Mesodermal cell (in vitro differentiated cells): ENCODE data around the gene GGT6.
"Not testable (repeated sequence)": the region's sequence is repeated elsewhere in the genome, so short reads cannot be mapped to it uniquely, and the experiment has no call there.

ENCODE experiments used
- H3K27ac ChIP-seq: 2 replicates; pipeline ENCODE4 v1.7.0; 2013; ENCODE audit warnings: mild to moderate bottlenecking, low read depth, low read length, moderate library complexity; ENCODE audit not compliant: severe bottlenecking
- H3K36me3 ChIP-seq: 2 replicates; pipeline ENCODE4 v1.7.1; 2013; ENCODE audit warnings: mild to moderate bottlenecking, low read length, moderate library complexity; ENCODE audit not compliant: control insufficient read depth, insufficient read depth
- H3K4me1 ChIP-seq: one replicate; pipeline ENCODE4 v1.7.1; 2013; ENCODE audit warnings: mild to moderate bottlenecking, low read length; ENCODE audit not compliant: insufficient read depth, control insufficient read depth, poor library complexity, severe bottlenecking
- H3K4me3 ChIP-seq: 2 replicates; pipeline ENCODE4 v1.7.0; 2013; ENCODE audit warnings: low read length, control low read depth, mild to moderate bottlenecking; ENCODE audit not compliant: insufficient read depth, poor library complexity, severe bottlenecking; ENCODE audit errors: extremely low read depth
- H3K9me3 ChIP-seq: 2 replicates; pipeline ENCODE4 v1.7.1; 2013; ENCODE audit warnings: mild to moderate bottlenecking, low read length, moderate library complexity; ENCODE audit not compliant: control insufficient read depth
- WGBS, 2 experiments: methylation state at CpG; one replicate each; pipeline ENCODE4 v1.1.5; 2013; ENCODE audit warnings: missing lambda C conversion rate in 2 of 2; ENCODE audit not compliant: insufficient coverage in 2 of 2; 5-methylcytosine and 5-hydroxymethylcytosine counted together

The GGT6 gene

DNA sequence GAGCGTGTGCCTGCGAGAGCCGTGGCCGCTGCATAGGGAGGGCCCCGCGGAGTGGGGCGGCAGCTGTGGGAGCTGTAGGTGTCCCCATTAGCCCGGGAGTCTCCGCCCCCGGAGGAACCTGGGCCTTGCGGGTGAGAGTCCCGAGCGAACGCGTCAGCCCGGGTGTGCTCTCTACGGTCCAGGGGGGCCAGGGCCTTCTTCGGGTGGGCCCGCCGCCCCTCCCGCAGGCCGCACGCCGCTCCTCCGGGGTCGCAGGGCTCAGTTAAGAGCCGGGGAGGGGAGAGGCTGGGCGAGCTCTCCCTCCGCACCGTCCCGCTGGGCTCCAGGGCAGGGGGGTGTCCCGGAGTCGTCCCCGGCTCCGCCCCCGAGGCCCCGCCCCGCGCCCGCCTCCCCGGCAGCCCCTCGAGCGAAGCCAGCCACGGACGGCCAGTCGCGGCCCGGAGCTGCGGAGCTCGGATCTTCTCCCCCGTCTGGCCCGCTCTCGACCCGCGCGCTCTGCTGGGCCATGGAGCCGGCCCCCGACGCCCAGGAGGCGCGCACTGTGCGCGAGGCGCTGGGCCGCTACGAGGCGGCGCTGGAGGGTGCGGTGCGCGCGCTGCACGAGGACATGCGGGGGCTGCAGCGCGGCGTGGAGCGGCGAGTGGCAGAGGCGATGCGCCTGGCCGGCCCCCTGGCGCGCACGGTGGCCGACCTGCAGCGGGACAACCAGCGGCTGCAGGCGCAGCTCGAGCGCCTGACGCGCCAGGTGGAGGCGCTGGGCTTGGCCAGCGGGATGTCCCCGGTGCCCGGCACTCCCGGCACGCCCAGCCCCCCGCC, 23.9 kb upstream of the GGT6 start, which contains the start of gene SMTNL2:
Gene SMTNL2, plus strand, starts transcription at position 429 of the 816 bp plus-strand sequence. Its CDS starts 77 bp downstream, at position 506.
- 1% methylated on average over 86 to 91 of the region's 100 CpGs for WGBS, 2 experiments
- H3K36me3 ChIP-seq: no peaks in the 10 kb centered on the region
- no peaks in the 10 kb centered on the region for H3K9me3 ChIP-seq
- H3K27ac ChIP-seq: no peak within 1 kb of the TSS
- peaks cover 21% of the 10 kb centered on the region for H3K4me1 ChIP-seq
- H3K4me3 ChIP-seq: peak within 1 kb of the TSS; percentile 41

- H3K27ac ChIP-seq: no peak overlapping the region
- H3K4me3 ChIP-seq: peak overlapping the region; percentile 41
- peaks cover 21% of the 10 kb centered on the region for H3K4me1 ChIP-seq
- no peaks in the 10 kb centered on the region for H3K9me3 ChIP-seq
- WGBS, 2 experiments: 26 to 28% methylated on average over 9 to 12 of the region's 12 CpGs
- no peaks in the 10 kb centered on the region for H3K36me3 ChIP-seq
These were observed 23.4 kb upstream of the GGT6 start for GRCh38 chr17:4583782-4584100.

DNA sequence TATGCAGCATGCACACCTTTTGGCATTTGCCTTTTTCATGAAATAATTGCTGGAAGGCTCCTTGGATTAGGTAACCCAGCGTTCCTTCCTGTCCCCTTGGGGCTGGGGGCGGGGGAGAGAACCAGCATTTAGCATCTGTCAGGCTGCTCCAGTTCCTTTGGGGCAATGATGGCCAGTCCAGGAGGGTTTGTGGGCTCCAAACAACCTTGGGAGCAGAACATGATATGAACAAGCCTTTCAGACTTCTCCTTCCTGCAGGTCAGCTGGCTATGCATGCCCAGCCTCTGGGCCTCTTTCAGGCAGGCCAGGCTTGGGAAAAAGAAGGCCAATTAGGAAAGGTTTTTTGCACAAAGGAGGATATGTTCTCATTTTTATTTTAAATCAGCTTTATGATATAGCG, 22.8 kb upstream of the GGT6 start:
- Histone ChIP-seq H3K9me3 (no peaks in the 10 kb centered on the region), H3K4me1 (peaks cover 18% of the 10 kb centered on the region), H3K27ac (no peak overlapping the region), H3K4me3 (no peak overlapping the region), H3K36me3 (no peaks in the 10 kb centered on the region)
- WGBS, 2 experiments: 88 to 100% methylated on average over 1 to 2 of the region's 3 CpGs

DNA sequence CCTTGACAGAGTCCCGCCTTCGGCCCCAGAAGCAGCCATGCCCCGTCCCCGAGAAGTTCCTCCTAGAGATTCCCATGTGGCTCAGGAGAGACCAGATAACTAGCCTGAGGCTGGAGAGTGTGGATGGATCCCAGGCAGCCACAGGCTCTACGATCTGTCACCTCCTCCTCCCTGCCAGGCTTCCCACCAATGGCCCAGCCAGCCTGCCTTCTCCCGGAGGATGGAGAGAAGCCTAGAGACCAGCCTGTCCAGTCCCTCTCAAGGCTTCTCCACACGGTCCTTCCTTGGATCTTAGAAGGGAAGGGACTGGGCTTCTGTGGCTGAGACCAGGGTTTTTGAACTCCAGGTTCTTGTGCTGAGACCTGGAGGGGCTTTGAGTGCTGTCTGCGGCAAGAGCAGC, 22.3 kb upstream of the GGT6 start:
- 87 to 93% methylated on average over 5 to 6 of the region's 8 CpGs for WGBS, 2 experiments
- Histone ChIP-seq H3K27ac (no peak overlapping the region), H3K4me3 (no peak overlapping the region), H3K4me1 (peaks cover 16% of the 10 kb centered on the region), H3K9me3 (no peaks in the 10 kb centered on the region), H3K36me3 (no peaks in the 10 kb centered on the region)

DNA sequence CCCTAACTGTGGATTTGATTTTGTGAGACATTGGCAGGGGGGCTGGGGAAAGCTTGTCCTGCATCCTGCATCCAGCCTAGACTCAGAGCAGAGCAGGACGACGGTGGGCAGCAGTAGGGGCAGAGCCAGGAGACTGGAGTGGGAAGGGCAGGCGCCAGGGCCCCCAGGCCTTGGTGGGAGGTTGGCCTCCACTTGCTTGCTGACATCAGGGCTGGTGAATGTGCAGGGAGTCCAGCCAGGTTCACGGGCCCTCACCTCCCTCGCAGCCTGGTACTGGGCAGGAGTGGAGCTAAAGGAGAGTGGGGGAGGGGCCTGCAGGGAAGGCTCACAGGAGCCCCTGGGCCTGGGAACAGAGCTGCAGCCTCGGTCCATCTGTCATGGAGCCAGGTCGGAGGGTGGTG, 21.7 kb upstream of the GGT6 start:
- H3K4me3 ChIP-seq: no peak overlapping the region
- 65 to 79% methylated on average over 5 to 7 of the region's 7 CpGs for WGBS, 2 experiments
- H3K9me3 ChIP-seq: no peaks in the 10 kb centered on the region
- H3K4me1 ChIP-seq: peaks cover 17% of the 10 kb centered on the region
- H3K36me3 ChIP-seq: no peaks in the 10 kb centered on the region
- no peak overlapping the region for H3K27ac ChIP-seq

DNA sequence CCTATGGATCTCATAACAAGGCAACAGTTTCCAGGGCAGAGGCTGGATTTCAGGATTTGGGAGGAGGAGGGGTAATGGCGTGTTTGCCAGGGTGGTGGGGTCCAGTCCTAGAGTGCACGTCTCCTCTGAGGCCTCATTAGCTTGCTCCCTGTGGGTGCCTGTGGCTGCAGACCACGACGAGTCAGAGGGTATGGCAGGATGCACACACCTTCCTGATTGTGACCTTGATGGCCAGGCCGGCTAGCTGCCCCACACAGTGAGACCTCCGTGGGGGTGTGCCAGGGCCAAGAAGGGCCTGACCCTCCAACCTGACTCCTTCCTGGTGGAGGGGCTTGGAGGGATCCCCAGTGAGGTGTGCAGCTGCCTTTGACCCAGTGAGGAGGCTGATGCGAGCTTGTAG, 19.9 kb upstream of the GGT6 start:
- no peaks in the 10 kb centered on the region for H3K36me3 ChIP-seq
- no peak overlapping the region for H3K4me3 ChIP-seq
- peaks cover 27% of the 10 kb centered on the region for H3K4me1 ChIP-seq
- no peak overlapping the region for H3K27ac ChIP-seq
- 78 to 85% methylated on average over 6 of the region's 7 CpGs for WGBS, 2 experiments
- no peaks in the 10 kb centered on the region for H3K9me3 ChIP-seq

- no peaks in the 10 kb centered on the region for H3K9me3 ChIP-seq
- H3K4me1 ChIP-seq: peaks cover 27% of the 10 kb centered on the region
- H3K4me3 ChIP-seq: no peak overlapping the region
- no peak overlapping the region for H3K27ac ChIP-seq
- WGBS, 2 experiments: 97 to 98% methylated on average over 10 to 11 of the region's 11 CpGs
- H3K36me3 ChIP-seq: no peaks in the 10 kb centered on the region
These were observed 19.3 kb upstream of the GGT6 start for GRCh38 chr17:4579678-4580077.

GRCh38 chr17:4578349-4578748, 18.0 kb upstream of the GGT6 start:
- H3K27ac ChIP-seq, H3K9me3 ChIP-seq, H3K36me3 ChIP-seq, H3K4me3 ChIP-seq: not testable (repeated sequence)
- peaks cover 21% of the 10 kb centered on the region for H3K4me1 ChIP-seq
- WGBS, 2 experiments: 98 to 100% methylated on average over 9 to 13 of the region's 24 CpGs

DNA sequence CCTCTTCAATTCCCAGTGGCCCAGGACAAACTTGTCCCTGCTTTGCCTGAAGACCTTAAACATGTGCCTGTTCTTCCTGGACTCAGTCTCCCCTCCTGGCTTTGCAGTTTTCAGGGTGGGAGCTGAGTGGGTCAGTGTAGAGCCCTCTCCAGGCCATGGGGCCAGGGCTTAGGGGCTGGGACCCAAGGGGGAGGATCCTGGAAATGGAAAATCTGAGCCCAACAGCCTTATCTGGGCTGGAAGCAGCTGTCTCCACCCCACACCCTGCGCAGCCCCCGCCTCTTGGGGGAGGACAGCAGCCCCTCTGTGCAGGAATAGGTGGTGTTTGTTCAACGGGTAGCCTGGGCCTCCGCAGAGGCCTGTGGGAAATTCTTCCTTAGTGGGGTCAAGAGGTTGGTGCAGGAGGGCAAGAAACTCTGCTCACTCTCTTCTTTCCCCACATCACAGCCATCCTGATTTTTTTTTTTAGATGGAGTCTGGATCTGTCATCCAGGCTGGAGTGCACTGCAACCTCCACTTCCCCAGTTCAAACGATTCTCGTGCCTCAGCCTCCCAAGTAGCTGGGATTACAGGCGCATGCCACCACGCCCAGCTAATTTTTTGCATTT, 17.1 kb upstream of the GGT6 start:
- H3K4me1 ChIP-seq: peaks cover 16% of the 10 kb centered on the region
- no peaks in the 10 kb centered on the region for H3K9me3 ChIP-seq
- WGBS, 2 experiments: no CpG with 5 or more reads among the region's 8 CpGs
- peak overlapping the region; percentile 85 for H3K27ac ChIP-seq
- H3K36me3 ChIP-seq: no peaks in the 10 kb centered on the region
- H3K4me3 ChIP-seq: no peak overlapping the region

DNA sequence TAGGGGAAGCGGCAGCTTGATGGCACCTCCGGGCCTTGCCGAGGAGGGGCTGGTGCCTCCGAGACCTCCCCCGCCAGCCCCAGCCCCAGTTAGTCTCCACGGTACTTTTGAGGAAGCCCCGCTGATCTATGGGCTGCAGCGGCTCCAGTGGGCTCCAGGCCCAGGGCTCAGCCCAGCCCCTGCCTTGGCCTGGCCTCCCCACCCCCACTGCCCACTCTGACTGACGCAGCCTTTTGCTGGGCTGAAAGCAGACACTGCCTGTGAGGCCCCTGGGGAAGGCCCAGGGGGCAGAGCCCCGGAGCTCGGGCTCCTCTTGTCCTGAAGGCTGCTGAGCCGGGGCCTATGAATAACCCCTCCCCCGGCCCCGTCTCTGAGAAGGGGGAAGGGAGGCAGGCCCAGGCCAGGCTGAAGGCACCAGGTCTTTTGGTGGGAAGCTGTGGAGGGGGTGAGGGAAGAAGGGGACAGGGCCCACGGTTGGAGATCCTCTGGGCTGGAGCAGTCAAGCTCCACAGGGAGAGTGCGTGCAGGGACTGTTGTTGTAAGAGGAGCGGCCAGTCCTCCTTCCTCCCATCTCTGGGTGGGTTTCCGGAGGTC, 16.4 kb upstream of the GGT6 start:
- peaks cover 16% of the 10 kb centered on the region for H3K4me1 ChIP-seq
- WGBS, 2 experiments: 29 to 30% methylated on average over 15 to 16 of the region's 18 CpGs
- no peak overlapping the region for H3K4me3 ChIP-seq
- H3K27ac ChIP-seq: peak overlapping the region; percentile 85
- H3K9me3 ChIP-seq: no peaks in the 10 kb centered on the region
- no peaks in the 10 kb centered on the region for H3K36me3 ChIP-seq

- peak overlapping the region; percentile 76 for H3K27ac ChIP-seq
- 32 to 60% methylated on average over 3 to 5 of the region's 6 CpGs for WGBS, 2 experiments
- no peak overlapping the region for H3K4me3 ChIP-seq
- peaks cover 16% of the 10 kb centered on the region for H3K4me1 ChIP-seq
- no peaks in the 10 kb centered on the region for H3K9me3 ChIP-seq
- H3K36me3 ChIP-seq: no peaks in the 10 kb centered on the region
These were observed 15.8 kb upstream of the GGT6 start for GRCh38 chr17:4576161-4576558.
